ENCODE results near the gene DCLK2.
"Not testable (repeated sequence)": the region's sequence is repeated elsewhere in the genome, so short reads cannot be mapped to it uniquely, and the experiment has no call there.

DCLK2 gene

DNA sequence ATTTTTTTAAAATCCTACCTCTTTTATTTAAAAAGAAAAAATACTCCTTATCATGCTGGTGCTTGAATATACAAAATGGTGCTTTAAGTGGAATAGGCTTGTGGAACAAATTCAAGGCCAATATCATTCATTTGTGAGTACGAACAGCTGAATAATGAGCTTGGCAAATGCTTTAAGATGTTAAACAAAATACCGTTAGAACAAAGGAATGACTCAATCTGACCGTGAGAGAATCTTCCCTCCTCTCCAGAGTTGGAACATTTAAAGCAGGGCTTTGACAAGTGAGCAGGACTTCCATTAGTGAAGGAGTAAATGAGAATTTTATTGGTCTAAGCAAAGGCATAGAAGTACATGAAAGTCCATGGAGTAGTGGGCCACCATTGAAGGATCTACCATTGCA, 74.5 kb downstream of the DCLK2 start:
- no peak for DNase-seq (ENCODE audit: low read depth)

DNA sequence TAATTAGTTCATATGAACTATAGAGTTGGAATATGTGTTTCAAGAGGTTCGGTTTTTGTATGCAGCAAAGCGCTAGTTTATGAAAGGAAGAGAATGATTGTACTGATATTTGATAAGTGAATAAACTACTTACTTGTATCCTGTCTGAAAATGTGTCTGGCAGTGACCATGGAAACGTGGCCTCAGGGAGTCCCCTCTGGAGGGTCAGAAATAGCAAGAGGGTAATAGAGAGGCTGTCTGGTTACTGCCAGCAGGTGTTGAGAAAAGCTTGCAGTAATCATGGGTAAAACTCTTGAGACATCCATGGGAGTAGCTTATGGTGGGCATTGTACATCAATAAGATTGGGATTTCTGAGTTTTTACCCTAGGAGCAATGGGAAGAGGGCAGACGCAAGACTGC, 77.1 kb downstream of the DCLK2 start:
- no peak for DNase-seq (ENCODE audit: low read depth)

DNA sequence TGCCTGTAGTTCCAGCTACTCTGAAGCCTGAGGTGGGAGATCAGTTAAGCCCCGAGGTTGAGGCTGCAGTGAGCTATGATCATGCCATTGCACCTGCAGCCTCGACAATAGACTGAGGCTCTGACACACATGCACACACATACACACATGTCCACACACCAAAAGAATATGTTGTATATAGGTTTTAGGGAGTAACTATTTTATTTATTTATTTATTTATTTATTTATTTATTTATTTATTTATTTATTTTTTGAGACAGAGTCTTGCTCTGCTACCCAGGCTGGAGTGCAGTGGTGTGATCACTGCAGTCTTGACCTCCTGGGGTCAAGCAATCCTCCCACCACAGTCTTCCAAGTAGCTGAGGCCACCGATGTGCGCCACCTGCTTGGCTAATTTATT, 78.3 kb downstream of the DCLK2 start:
- DNase-seq (ENCODE audit: low read depth): no peak

GRCh38 chr4:150158041-150158440, 79.8 kb downstream of the DCLK2 start:
- no peak for DNase-seq (ENCODE audit: low read depth)

DNA sequence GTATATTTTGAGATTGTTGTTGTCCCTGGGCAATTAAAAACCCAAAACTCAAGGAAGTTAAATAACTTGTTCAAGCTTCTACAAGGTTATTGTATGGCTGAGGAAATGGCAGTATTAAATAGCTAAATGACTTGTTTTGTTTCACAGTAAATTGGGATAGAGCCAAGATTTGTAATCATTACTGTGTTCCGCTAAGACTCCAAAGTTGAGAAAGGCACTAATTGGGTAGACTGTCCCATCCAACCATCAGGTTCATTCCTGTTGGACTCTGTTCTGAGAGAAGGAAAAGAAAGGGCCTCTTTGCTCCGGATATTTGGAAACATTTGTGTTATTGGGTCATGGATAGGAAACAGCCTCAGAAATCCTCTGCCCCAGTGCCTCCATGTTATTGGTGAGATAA, 82.2 kb downstream of the DCLK2 start:
- DNase-seq (ENCODE audit: low read depth): no peak

DNA sequence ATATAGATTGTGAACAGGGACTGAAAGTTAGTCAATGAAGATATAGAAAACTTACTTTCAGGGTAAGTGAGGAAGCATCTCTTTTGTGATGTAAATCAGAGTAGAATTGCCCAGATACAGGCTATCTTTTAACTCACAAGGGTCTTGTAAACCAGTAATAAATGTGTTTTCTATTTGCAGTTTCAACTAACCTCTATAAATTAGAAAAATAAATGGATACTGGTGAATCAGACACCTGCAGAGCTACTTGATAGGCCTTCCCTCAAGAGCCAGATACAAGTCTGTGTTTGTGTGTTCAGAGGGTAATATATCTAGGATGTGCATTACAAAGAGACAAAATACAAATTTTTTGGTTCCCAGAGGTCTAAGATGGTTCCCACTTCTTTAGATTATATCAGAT, 82.9 kb downstream of the DCLK2 start:
- no peak for DNase-seq (ENCODE audit: low read depth)

GRCh38 chr4:150162020-150162419, 83.8 kb downstream of the DCLK2 start:
- DNase-seq (ENCODE audit: low read depth): not testable (repeated sequence)

DNA sequence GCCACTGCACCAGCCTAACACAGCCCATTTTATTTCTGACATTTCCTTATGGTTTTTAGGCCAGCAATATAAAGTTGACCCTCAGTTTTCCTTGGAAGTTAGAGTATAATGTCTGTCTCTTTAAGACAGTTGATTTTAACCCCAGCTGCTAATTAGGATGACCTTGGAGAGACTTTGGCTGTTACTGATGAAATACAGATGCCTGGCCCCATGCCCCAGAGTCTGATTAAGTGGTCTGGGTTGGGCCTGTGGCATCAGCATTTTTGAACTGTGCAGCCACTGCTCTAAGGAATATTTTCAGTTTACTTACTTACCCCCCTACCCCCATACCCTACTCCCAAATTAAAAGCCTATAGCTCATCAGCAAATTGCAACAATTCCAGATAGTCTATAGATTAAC, 85.8 kb downstream of the DCLK2 start:
- DNase-seq (ENCODE audit: low read depth): no peak

- no peak for DNase-seq (ENCODE audit: low read depth)
These were observed 86.8 kb downstream of the DCLK2 start for GRCh38 chr4:150164956-150165629.

DNA sequence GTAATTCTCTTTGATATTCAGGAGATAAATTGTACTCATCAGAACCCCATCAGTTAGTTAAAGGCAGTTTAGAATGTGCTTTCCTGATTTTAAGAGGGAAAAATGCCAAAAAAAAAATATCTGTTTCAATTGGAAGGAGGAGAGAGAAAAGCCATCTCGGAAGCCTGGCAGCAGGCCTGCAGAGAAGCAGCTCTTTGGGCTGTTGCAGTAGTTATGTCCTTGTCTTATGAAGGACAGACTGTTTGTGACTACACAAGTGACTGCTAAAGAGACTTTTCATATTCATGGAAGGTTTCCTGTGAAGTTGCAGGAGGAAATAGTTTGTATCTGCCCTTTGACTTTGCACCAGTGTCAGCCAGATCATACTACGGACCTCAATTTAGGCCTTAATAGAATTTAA, 88.8 kb downstream of the DCLK2 start:
- no peak for DNase-seq (ENCODE audit: low read depth)

- no peak for DNase-seq (ENCODE audit: low read depth)
These were observed 95.2 kb downstream of the DCLK2 start for GRCh38 chr4:150173432-150173861.

DNA sequence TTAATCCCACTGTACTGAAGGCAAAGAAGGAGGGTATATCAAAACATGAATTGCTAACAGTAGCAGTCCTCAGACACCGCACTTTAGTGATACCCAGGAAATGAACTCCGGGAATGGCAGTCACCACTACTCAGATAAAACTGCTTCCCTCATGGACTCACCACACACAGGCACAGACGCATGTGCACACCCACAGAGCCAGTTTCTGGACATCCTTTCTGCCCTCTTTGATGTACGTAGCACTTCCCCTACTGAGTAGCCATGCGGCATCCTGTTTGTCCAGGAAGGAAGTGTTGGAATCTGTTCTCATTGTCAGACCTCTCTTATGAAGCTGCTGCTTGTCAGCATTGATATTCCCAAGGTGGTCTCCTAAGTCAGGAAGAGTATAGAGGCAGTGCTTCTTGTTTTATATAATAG, 95.7 kb downstream of the DCLK2 start:
- no peak for DNase-seq (ENCODE audit: low read depth)

DNA sequence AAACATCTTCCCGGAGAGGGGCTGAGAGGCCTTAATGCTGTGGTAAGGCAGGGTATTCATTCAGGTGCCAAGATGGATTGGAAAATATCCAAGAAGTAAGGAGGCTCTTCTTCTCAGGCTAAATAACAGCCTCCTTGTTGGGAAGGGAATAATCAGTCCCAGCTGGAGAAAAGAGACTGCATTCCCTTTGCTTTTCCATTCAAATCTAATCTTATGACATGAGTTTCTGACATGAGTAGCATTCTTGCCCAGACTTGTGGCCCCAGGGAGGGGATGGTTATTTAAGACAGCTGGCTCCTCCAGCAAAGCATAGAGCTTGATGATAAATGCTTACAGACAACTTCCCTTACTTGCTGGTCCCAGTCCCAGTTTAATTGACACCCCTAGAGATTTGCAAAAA, 98.3 kb downstream of the DCLK2 start:
- no peak for DNase-seq (ENCODE audit: low read depth)

DNA sequence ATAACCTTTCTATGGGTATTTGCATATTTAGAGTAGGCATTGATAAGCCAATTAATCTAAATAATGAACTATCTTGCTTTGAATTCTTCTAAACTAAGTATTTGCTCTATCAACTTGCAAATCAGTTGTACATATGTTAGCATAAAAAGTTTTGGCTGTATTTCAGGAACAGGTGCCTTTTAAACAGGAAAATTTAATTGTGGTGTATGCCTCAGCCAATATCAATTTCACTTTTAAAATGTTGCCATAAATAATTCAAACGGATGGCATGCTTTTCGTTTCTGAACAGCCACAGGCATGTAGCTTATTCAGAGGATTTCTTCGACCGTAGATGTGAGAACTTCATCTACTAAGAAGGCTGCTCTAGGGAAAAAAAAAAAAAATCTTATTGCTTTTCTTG, 99.9 kb downstream of the DCLK2 start:
- no peak for DNase-seq (ENCODE audit: low read depth)

GRCh38 chr4:150181536-150181935, 103.3 kb downstream of the DCLK2 start:
- DNase-seq (ENCODE audit: low read depth): no peak

- DNase-seq (ENCODE audit: low read depth): no peak
These were observed 104.5 kb downstream of the DCLK2 start for GRCh38 chr4:150182794-150183193.

- DNase-seq (ENCODE audit: low read depth): not testable (repeated sequence)
These were observed 106.8 kb downstream of the DCLK2 start for GRCh38 chr4:150185033-150185432.

- DNase-seq (ENCODE audit: low read depth): no peak
These were observed 114.7 kb downstream of the DCLK2 start for GRCh38 chr4:150192986-150193385.

DNA sequence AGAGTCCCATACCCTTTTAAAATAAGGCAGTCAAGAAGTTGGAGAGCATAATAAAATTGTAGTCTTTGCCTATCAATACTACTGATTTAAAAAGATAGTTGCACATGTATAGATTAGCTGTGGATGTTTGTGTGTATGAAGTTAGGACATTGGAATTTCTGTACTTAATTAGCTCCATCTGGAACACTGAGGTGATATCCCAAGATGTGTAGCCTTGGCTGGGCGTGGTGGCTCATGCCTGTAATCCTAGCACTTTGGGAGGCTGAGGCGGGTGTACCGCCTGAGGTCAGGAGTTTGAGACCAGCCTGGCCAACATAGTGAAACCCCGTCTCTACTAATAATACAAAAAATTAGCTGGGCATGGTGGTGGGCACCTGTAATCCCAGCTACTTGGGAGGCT, 119.0 kb downstream of the DCLK2 start:
- not testable (repeated sequence) for DNase-seq (ENCODE audit: low read depth)

DNA sequence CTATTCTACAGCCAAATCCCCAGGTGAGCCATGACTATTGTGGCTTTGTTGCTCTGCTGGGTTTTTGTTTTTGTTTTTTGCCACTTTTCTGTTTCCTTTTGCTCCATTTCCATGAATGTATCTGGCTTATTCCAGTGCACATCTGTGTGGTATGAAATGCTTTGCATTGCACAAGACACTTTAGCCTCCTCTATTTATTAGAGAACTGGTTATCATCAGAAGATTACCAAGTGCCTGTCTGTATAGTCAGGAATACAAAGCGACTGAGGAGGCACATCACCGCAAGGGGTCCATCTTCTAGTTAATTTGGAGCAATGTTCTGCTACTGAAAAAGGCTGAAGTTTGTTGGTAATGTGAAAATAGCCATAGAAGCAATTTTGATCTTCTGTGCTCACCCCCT, 120.8 kb downstream of the DCLK2 start:
- DNase-seq (ENCODE audit: low read depth): no peak

GRCh38 chr4:150205016-150205415, 126.8 kb downstream of the DCLK2 start:
- no peak for DNase-seq (ENCODE audit: low read depth)

DNA sequence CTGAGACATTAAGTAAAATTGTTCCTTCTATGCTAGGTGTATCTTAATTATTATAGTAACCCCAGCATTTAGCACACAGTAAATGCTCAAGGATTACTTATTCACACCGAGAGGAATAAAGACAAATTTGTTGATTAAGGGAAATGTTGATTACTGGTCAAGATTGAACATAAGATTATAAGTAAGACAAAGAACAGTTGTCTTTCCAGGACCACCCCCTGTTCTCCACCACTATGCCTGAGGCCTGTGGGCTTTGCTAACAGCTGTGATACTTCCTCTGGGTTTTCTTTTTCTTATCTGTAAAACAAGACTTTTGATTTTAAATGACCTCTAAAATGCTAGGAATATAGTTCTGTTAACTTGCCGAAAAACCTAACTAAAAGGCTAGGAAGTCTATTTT, 128.0 kb downstream of the DCLK2 start:
- no peak for DNase-seq (ENCODE audit: low read depth)

- no peak for DNase-seq (ENCODE audit: low read depth)
These were observed 128.7 kb downstream of the DCLK2 start for GRCh38 chr4:150206954-150207353.

- no peak for DNase-seq (ENCODE audit: low read depth)
These were observed 129.6 kb downstream of the DCLK2 start for GRCh38 chr4:150207871-150208270.
